T-helper 17 cell (primary cell): ENCODE measurements around the gene SSPN. TPM values are rescaled to one million over a fixed set of nuclear protein-coding genes. Genes with fewer than 3 reads are reported as not detected.

Source experiments
- ATAC-seq: fragments of 150-1000 bp; cut with Tn5 transposase; 2 replicates; pipeline ENCODE4 v1.10.0; 2021; ENCODE audit warnings: mild to moderate bottlenecking, moderate library complexity
- DNase-seq, 3 donors: peaks; one replicate each; pipeline versions ENCODE4 v3.0.0 to v3.0.0-alpha.2; 2020 to 2021
- H3K9me3 ChIP-seq: one replicate; pipeline ENCODE4 v1.7.0; 2013; ENCODE audit warnings: low read length, mild to moderate bottlenecking; ENCODE audit not compliant: control insufficient read depth, poor library complexity, severe bottlenecking
- H3K27ac Mint-ChIP-seq: one replicate; pipeline ENCODE4 v1.8.0; 2022; ENCODE audit warnings: mild to moderate bottlenecking, moderate library complexity, mixed read lengths
- H3K27me3 Mint-ChIP-seq: one replicate; pipeline ENCODE4 v1.8.0; 2022; ENCODE audit warnings: mixed read lengths
- H3K36me3 Mint-ChIP-seq: one replicate; pipeline ENCODE4 v1.8.0; 2022; ENCODE audit warnings: low read depth, mixed read lengths
- H3K4me1 Mint-ChIP-seq: one replicate; pipeline ENCODE4 v1.8.0; 2022; ENCODE audit warnings: mild to moderate bottlenecking, mixed read lengths
- H3K4me3 Mint-ChIP-seq: one replicate; pipeline ENCODE4 v1.8.0; 2022; ENCODE audit warnings: mild to moderate bottlenecking, moderate library complexity, mixed read lengths
- total RNA-seq, 4 donors: library from RNA in 2 of 4; stranded (reverse) in 2 of 4; gene quantifications; one replicate each; pipeline ENCODE4 v1.2.3 and lab custom pipeline; 2022 to 2026

The SSPN gene
- total RNA-seq, 2 donors from 2014 or later, result 1.7 TPM; not detected in 1

DNA sequence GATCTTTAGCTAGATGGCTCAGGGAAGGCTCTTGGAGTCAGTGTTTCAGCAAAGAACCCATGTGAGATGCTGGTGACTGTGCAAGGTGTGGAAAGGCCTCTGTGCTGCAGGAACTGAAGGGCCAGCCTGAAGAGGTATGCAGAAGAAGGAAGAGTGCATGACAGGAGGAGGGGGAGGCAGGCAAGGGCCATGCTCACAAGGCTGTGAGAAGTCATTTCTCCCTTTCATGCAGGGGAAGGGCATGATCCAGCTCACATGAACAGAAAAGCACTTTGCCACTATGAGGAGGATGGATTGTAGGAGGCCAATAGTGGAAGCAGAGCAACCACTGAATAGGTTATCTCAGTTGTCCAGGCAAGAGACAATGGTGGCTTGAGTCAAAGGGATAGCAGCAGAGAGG lies 83.7 kb downstream of the SSPN start:
- ATAC-seq, result no peak
- DNase-seq, result no peak
- no peaks in the 10 kb centered on the region for H3K36me3 Mint-ChIP-seq

DNA sequence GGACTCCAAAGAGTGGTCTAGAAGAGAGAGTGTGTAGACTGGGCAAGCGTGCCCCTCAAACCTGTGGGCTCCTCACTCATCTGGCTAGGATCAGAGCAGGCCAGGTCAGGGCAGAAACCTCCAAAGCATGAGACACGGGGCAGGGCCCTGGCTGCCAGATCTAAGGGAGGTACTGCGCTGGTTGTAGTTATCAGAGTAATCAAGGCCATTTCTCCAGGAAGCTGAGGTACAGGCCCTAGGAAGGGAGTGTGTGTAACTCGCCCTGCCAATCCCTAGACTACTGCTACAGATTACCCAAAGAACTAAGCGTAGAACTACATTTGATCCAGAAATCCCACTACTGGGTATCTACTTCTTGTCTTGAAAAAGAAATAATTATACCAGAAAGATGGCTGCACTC lies 84.5 kb downstream of the SSPN start:
- DNase-seq (no peak), ATAC-seq (no peak)
- peaks cover 2% of the 10 kb centered on the region for H3K9me3 ChIP-seq
- Mint-ChIP-seq H3K4me3 (no peak overlapping the region), H3K27me3 (no peaks in the 10 kb centered on the region), H3K4me1 (peaks cover 7% of the 10 kb centered on the region), H3K27ac (no peak overlapping the region), H3K36me3 (no peaks in the 10 kb centered on the region)

More for the DNA sequence above, 83.7 kb downstream of the SSPN start:
- Mint-ChIP-seq H3K27ac (no peak overlapping the region), H3K4me1 (peaks cover 9% of the 10 kb centered on the region), H3K27me3 (no peaks in the 10 kb centered on the region), H3K4me3 (no peak overlapping the region)
- peaks cover 2% of the 10 kb centered on the region for H3K9me3 ChIP-seq

DNA sequence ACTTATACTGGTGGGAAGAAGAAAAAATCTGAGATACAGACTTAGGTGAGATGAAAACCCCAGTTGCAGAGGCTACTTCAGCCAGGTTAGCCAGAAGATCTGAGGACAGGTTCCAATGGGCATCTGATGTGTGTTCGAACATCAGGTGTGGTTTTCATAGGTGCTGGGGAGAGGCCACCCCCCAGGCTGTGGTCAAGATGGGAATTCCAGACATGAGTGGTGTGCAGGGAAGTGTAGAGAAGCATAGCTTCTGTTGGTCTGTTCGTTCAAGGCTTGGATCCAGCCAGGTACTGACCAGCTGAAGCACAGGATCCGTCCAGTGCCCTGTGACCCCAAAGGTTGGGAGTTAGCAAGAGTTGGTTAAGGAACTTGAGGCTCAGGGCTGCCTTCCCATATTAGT lies 85.5 kb downstream of the SSPN start:
- H3K9me3 ChIP-seq, result peaks cover 2% of the 10 kb centered on the region
- H3K36me3 Mint-ChIP-seq, result no peaks in the 10 kb centered on the region
- no peaks in the 10 kb centered on the region for H3K27me3 Mint-ChIP-seq
- H3K27ac Mint-ChIP-seq, result no peak overlapping the region
- ATAC-seq (no peak), DNase-seq (no peak)
- H3K4me3 Mint-ChIP-seq, result no peak overlapping the region
- peaks cover 7% of the 10 kb centered on the region for H3K4me1 Mint-ChIP-seq

DNA sequence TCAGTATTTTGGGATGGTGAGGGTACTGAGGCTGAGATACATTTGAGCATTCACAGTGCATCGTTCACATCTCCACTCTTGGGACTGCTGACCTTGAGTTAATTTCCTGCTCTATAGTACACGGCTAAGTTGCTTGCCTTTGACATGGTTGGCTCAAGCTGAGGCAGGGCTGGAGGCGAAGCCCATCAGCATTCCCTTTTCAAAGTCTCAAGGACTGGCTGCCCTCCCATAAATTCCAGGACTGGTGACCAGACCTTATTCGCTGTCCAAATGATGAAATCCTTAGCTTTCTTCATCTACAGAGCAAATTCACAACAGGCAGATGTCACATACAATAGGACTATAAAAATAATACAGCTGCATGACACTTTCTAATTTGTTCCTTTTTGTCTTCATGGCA lies 85.9 kb downstream of the SSPN start:
- DNase-seq (no peak), ATAC-seq (no peak)
- peaks cover 2% of the 10 kb centered on the region for H3K9me3 ChIP-seq
- Mint-ChIP-seq H3K4me3 (no peak overlapping the region), H3K27me3 (no peaks in the 10 kb centered on the region), H3K27ac (no peak overlapping the region), H3K36me3 (no peaks in the 10 kb centered on the region), H3K4me1 (peaks cover 7% of the 10 kb centered on the region)

DNA sequence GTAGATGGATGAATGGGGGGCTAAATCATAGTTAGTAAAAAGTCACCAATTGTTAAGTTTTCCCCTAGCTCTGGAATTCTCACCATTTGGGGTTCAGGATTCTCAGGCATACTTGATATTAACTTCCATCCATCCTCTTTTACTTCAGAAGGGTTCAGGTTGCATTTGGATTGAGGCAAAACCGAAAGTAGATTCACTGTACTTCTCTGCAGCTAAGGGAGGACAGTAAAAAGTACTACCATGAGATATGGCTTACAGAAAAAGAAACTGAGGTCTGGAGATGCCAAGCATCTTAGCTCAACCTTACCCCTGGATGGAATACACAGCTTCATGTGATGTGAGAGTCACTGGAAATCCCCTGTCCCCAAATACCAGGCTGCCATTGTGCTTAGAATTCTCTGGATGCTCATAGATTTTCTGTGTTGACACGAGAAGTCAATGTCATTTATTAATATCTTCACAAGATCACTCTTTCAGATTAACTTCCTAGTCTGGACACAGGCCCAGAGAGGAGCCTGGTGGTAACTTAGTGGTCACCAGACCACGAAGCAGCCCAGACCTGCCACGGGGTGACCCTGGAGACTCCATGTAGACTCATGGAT lies 87.1 kb downstream of the SSPN start:
- Mint-ChIP-seq H3K4me3 (no peak overlapping the region), H3K4me1 (peaks cover 7% of the 10 kb centered on the region), H3K36me3 (no peaks in the 10 kb centered on the region), H3K27ac (no peak overlapping the region), H3K27me3 (no peaks in the 10 kb centered on the region)
- peaks cover 2% of the 10 kb centered on the region for H3K9me3 ChIP-seq
- no peak for ATAC-seq
- DNase-seq, result no peak

DNA sequence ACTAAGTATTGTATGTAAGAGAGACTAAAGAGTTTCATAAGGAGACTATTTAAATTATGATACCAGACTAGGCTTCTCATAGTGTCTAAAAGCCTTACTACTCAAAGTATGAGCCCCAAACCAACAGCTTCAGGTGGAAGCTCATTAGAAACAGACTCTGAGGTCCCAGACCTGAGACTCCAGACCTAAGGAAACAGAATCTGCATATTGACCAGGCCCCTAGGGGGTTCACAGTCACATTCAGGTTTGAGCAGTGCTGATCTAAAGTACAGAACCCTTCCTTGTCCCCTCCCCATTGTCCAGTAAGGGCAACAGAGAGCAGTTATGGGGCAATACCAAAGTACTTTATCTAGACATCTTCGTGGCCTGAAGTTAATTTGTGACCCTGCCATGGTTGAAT lies 87.7 kb downstream of the SSPN start:
- H3K27ac Mint-ChIP-seq, result no peak overlapping the region
- no peaks in the 10 kb centered on the region for H3K27me3 Mint-ChIP-seq
- peaks cover 2% of the 10 kb centered on the region for H3K9me3 ChIP-seq
- H3K4me1 Mint-ChIP-seq, result peaks cover 7% of the 10 kb centered on the region
- H3K36me3 Mint-ChIP-seq, result no peaks in the 10 kb centered on the region
- no peak for ATAC-seq
- no peak for DNase-seq
- H3K4me3 Mint-ChIP-seq, result no peak overlapping the region

DNA sequence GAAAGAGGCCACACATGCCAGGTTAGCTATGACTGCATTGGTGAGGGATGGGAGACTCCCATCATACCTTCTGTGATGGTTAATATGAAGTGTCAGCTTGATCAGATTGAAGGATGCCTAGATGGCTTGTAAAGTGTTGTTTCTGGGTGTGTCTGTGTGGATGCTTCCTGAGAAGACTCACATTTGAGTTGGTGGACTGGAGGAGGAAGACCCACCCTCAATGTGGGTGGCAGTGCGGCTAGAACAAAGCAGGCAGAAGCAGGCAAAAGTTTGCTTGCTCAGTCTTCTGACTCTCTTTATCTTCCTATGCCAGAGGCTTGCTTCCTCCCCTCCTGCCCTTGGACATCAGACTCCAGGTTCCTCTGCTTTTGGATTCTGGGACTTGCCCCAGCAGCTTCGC lies 88.2 kb downstream of the SSPN start:
- H3K4me3 Mint-ChIP-seq, result no peak overlapping the region
- H3K27me3 Mint-ChIP-seq, result no peaks in the 10 kb centered on the region
- no peaks in the 10 kb centered on the region for H3K36me3 Mint-ChIP-seq
- ATAC-seq (no peak), DNase-seq (no peak)
- H3K27ac Mint-ChIP-seq, result no peak overlapping the region
- H3K4me1 Mint-ChIP-seq, result peaks cover 7% of the 10 kb centered on the region
- peaks cover 2% of the 10 kb centered on the region for H3K9me3 ChIP-seq

DNA sequence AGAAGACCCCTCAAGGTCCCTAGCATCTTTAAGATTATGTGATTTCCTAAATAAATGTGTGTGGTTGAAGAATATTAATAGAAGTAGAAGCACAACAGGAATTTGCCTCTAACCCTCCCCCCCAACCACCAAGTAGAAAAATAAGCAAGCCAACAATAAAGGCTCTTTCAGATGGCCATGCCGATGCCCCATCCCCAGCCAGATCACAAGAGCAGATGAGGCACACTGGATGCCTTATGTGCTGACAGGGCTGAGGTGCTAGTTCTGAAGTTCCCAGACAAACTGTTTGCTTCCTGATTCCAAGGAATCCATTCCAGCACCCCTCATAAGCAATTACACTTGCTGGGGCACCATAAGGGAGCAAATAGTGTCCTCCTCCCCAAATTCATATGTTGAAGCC lies 90.0 kb downstream of the SSPN start:
- Mint-ChIP-seq H3K27me3 (peaks cover 7% of the 10 kb centered on the region), H3K27ac (no peak overlapping the region), H3K4me1 (peaks cover 7% of the 10 kb centered on the region), H3K4me3 (no peak overlapping the region), H3K36me3 (no peaks in the 10 kb centered on the region)
- peaks cover 2% of the 10 kb centered on the region for H3K9me3 ChIP-seq
- ATAC-seq (no peak), DNase-seq (no peak)

DNA sequence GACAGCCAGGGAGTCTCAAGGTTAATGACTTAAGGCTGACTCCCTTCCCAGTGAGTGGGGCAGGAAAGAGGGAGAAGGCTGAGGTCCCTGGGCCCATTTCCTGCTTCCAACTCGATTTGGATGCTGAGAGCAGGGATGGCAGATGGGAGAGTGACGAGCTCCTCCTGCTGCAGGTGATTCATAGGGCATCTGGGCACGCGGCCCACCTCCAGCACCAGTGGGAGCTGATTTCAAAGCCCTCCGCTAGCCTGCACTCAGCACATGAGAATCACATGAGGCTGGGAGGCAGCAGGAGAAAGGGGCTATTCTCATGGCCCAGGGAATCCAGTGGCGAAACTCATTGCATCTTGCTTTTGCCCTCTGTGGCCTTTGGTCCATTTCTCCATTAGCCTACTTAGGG lies 90.8 kb downstream of the SSPN start:
- H3K9me3 ChIP-seq, result no peaks in the 10 kb centered on the region
- no peak overlapping the region for H3K4me3 Mint-ChIP-seq
- DNase-seq, result no peak
- peaks cover 9% of the 10 kb centered on the region for H3K27me3 Mint-ChIP-seq
- H3K27ac Mint-ChIP-seq, result no peak overlapping the region
- H3K4me1 Mint-ChIP-seq, result peaks cover 7% of the 10 kb centered on the region
- no peaks in the 10 kb centered on the region for H3K36me3 Mint-ChIP-seq
- ATAC-seq, result no peak

DNA sequence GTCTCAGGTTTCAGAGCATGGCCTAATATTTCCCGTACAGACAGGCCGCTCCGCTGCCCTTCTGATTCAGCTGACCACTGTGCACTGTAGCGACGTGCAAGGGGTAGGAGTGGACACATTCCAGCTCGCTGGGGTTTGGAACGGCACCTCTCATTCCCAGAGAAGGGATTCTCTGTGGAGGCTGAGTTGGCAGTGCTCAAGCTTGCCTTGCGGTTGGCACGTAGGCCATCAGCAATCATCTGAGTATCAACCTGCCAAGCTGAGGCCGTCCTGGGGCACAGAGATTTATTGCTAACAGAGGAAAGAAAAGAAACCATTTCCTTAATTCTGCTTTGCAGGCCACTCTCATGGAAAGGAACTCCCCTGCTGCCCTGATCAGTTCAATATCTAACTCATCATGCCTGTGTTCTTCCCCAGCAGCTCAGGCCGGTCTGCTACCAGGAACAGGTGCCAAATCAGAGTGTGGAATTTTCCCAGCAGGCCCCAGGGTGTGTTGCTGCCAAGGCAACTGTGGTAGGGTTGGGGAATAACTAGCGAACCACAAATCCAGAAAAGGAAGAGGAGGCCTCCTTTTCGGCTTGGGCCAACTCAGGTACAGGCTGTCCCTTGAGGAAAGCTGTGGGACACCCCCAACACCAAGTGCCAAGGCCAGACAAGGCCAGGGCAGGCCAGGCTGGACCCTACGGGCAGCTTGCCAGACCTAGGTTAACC lies 92.5 kb downstream of the SSPN start:
- no peak overlapping the region for H3K27ac Mint-ChIP-seq
- peaks cover 3% of the 10 kb centered on the region for H3K4me1 Mint-ChIP-seq
- DNase-seq, result no peak
- H3K4me3 Mint-ChIP-seq, result no peak overlapping the region
- H3K36me3 Mint-ChIP-seq, result no peaks in the 10 kb centered on the region
- no peak for ATAC-seq
- no peaks in the 10 kb centered on the region for H3K9me3 ChIP-seq
- H3K27me3 Mint-ChIP-seq, result peaks cover 9% of the 10 kb centered on the region

DNA sequence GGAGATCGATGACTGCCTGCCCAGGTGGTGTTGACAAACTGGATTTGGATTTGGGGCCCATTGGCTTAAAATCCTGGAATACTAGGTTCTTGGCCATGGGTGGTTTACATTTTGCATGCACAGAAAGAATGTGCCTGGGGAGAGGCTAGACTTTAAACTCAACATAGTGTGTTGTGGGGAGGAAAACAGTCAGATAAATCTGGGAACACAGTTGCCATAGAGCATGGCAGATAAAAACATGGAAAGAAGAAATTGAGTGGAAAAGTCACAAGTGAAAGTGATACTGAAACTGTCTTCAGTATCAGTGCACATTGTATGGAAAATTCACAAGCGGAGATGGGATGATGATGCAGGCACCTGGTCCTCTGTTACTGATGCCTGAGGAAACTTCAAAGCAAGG lies 95.2 kb downstream of the SSPN start:
- no peak for ATAC-seq
- H3K9me3 ChIP-seq, result no peaks in the 10 kb centered on the region
- DNase-seq, result no peak
- H3K27me3 Mint-ChIP-seq, result peaks cover 9% of the 10 kb centered on the region
- H3K27ac Mint-ChIP-seq, result no peak overlapping the region
- H3K36me3 Mint-ChIP-seq, result no peaks in the 10 kb centered on the region
- no peak overlapping the region for H3K4me3 Mint-ChIP-seq
- no peaks in the 10 kb centered on the region for H3K4me1 Mint-ChIP-seq

DNA sequence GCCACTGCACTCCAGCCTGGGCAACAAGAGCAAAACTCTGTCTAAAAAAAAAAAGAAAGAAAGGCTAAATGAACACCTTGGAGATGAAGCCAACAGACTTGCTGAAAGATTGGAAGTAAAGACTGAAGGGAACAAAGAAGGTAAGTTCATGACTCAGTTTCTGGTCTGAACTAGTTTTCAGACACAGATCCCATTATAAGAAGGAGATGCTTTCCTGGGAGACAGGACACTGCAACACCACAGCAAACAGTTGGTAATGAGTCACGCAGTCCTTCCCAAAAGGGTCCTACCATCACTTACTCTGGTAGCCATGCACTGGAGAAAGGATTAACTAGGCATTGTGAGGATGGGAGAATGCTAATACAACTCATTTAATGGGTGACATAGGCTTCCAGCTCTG lies 97.2 kb downstream of the SSPN start:
- DNase-seq (no peak), ATAC-seq (no peak)
- H3K36me3 Mint-ChIP-seq, result no peaks in the 10 kb centered on the region
- H3K27ac Mint-ChIP-seq, result no peak overlapping the region
- no peaks in the 10 kb centered on the region for H3K4me1 Mint-ChIP-seq
- no peak overlapping the region for H3K4me3 Mint-ChIP-seq
- peaks cover 9% of the 10 kb centered on the region for H3K27me3 Mint-ChIP-seq
- H3K9me3 ChIP-seq, result no peaks in the 10 kb centered on the region

DNA sequence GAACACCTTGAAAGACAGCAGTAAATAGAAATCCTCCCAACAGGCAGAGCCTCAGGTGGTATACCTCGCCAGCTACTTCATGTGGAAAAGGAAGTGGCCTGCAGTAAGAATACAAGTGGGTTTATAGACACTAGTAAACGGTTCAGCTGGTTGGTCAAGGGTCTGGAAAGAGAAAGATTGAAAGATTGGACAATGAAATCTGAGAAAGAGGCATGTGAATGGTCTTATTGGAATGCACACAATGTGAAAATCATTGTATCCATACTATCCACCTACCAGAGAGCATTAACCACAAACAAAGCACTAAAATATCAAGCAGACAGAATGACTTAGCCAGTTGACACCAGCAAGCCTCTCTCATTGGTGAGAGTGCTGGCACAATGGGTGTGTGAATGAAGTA lies 98.2 kb downstream of the SSPN start:
- DNase-seq (no peak), ATAC-seq (no peak)
- H3K36me3 Mint-ChIP-seq, result no peaks in the 10 kb centered on the region
- peaks cover 9% of the 10 kb centered on the region for H3K27me3 Mint-ChIP-seq
- no peak overlapping the region for H3K27ac Mint-ChIP-seq
- no peak overlapping the region for H3K4me3 Mint-ChIP-seq
- no peaks in the 10 kb centered on the region for H3K9me3 ChIP-seq
- peaks cover 5% of the 10 kb centered on the region for H3K4me1 Mint-ChIP-seq

DNA sequence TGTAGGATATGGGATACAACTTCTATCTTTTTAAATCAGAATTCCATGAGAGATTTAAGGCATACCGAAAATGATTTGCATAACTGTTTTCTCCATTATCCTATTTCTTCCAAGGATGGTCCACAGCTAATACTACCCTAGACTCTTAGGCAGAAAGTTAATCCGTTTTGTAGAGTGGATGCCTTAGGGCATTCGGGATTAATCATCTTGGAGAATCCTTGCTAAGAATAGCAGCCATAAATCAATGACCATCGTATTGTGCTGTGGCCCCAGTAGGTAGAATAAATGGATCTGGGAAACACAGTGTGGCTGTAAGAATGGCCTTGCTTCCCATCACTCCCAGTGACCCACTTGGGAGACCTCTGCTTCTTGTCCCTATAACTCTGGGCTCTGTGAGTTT lies 99.6 kb downstream of the SSPN start:
- no peaks in the 10 kb centered on the region for H3K9me3 ChIP-seq
- Mint-ChIP-seq H3K4me1 (peaks cover 16% of the 10 kb centered on the region), H3K4me3 (no peak overlapping the region), H3K36me3 (no peaks in the 10 kb centered on the region), H3K27me3 (peaks cover 6% of the 10 kb centered on the region), H3K27ac (no peak overlapping the region)
- DNase-seq (no peak), ATAC-seq (no peak)
